ENCODE measurements around the gene TAS2R5.
A peak's percentile ranks its signal among the peaks of the same experiment; 100 is the strongest.
"Not testable (repeated sequence)": the region's sequence is repeated elsewhere in the genome, so short reads cannot be mapped to it uniquely, and the experiment has no call there.

The TAS2R5 gene

DNA sequence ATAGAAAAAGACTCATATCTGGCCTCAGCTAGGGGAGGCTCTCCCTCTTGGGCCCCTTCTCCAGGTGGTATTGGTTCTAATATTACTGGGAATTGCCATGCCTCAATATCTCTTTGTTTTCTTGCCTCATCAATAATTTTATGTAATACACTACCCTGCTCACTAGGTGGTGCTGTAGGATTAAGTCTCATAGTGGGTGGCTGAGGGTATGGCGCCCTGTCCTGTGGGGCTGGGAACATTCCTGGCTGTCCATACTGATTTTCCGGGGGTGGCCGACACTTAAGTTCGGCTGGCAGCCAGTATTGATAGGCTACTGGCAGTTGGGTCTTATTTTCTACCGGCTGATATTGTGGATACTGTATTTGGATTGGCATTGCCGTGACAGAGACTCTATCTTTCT is 35.1 kb upstream of the TAS2R5 start:
- Mint-ChIP-seq H3K27ac (no peak overlapping the region), H3K36me3 (ENCODE audit: low read depth) (peaks cover 100% of the 10 kb centered on the region), H3K9me3 (peaks cover 46% of the 10 kb centered on the region), H3K4me1 (no peaks in the 10 kb centered on the region), H3K4me3 (no peak overlapping the region), H3K27me3 (ENCODE audit: low read depth) (no peaks in the 10 kb centered on the region)
- TF ChIP-seq, protein P1, sequence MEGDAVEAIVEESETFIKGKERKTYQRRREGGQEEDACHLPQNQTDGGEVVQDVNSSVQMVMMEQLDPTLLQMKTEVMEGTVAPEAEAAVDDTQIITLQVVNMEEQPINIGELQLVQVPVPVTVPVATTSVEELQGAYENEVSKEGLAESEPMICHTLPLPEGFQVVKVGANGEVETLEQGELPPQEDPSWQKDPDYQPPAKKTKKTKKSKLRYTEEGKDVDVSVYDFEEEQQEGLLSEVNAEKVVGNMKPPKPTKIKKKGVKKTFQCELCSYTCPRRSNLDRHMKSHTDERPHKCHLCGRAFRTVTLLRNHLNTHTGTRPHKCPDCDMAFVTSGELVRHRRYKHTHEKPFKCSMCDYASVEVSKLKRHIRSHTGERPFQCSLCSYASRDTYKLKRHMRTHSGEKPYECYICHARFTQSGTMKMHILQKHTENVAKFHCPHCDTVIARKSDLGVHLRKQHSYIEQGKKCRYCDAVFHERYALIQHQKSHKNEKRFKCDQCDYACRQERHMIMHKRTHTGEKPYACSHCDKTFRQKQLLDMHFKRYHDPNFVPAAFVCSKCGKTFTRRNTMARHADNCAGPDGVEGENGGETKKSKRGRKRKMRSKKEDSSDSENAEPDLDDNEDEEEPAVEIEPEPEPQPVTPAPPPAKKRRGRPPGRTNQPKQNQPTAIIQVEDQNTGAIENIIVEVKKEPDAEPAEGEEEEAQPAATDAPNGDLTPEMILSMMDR (IDR thresholded peaks at IDR 0.05; ENCODE audit: unreplicated experiment in 3 of 3), result no peak

DNA sequence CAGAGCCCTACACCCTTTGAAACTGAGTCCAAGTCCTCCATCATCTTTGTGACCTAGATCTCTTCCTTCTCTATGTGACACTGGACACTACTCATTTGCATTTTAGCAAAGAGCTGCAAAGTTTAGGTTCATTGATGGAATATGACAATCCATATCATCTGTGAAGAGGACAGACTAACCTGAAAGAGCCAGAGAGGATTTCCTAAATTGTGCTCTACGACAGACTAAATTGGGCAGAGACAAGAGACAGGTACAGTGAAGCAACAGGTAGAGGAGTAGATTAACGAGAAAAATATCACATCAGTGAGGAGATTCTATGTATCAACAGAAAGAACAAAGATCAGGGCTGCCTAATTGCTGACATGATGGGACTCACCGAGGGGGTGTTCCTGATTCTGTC is 26.2 kb upstream of the TAS2R5 start, which contains the start of gene TAS2R3:
TAS2R3 (plus strand) TSS at position 301 of the 400 bp plus-strand sequence; CDS start at position 363, 62 bp downstream.
- H3K36me3 Mint-ChIP-seq (ENCODE audit: low read depth), result peaks cover 65% of the 10 kb centered on the region
- no peaks in the 10 kb centered on the region for H3K27me3 Mint-ChIP-seq (ENCODE audit: low read depth)
- no peaks in the 10 kb centered on the region for H3K4me1 Mint-ChIP-seq
- TF ChIP-seq, protein P1 (IDR thresholded peaks at IDR 0.05; ENCODE audit: unreplicated experiment in 3 of 3), result no peak
- peaks cover under 1% of the 10 kb centered on the region for H3K9me3 Mint-ChIP-seq
- no peak within 1 kb of the TSS for H3K27ac Mint-ChIP-seq
- no peak within 1 kb of the TSS for H3K4me3 Mint-ChIP-seq

DNA sequence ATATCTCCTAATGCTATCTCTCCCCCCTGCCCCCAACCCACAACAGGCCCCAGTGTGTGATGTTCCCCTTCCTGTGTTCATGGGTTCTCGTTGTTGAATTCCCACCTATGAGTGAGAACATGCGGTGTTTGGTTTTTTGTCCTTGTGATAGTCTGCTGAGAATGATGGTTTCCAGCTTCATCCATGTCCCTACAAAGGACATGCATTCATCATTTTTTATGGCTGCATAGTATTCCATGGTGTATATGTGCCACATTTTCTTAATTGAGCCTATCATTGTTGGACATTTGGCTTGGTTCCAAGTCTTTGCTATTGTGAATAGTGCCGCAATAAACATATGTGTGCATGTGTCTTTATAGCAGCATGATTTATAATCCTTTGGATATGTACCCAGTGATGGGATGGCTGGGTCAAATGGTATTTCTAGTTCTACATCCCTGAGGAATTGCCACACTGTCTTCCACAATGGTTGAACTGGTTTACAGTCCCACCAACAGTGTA is 19.9 kb upstream of the TAS2R5 start:
- Mint-ChIP-seq H3K9me3 (peaks cover 16% of the 10 kb centered on the region), H3K36me3 (ENCODE audit: low read depth) (peaks cover 63% of the 10 kb centered on the region)
- H3K27ac Mint-ChIP-seq; H3K4me1 Mint-ChIP-seq; H3K27me3 Mint-ChIP-seq (ENCODE audit: low read depth); H3K4me3 Mint-ChIP-seq: not testable (repeated sequence)

DNA sequence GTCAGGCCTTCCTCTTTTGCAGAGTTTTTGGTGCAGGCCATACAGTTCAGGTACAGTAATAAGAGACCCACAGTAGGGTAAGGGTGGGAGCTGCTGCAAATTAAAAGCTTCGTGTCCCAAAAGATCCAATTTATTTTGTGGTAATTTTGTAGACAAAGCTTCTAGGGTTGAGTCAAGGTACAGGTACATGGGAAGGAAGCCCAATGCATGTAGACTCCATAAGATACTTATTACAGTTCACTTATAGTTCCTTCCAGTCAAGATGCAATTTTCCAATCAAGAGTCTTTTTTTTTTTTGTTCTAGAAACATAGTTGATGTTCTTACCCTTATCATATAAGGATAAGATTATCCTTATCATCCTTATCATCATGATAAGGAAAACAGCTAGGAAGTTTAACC is 13.6 kb upstream of the TAS2R5 start, which contains the start of gene TAS2R4:
TAS2R4 (plus strand) TSS at position 301 of the 400 bp plus-strand sequence. CDS start 1,815 bp downstream, outside the sequence.
- TF ChIP-seq, protein P1 (IDR thresholded peaks at IDR 0.05; ENCODE audit: unreplicated experiment in 3 of 3), result no peak
- no peak within 1 kb of the TSS for H3K27ac Mint-ChIP-seq
- no peak within 1 kb of the TSS for H3K4me3 Mint-ChIP-seq
- H3K27me3 Mint-ChIP-seq (ENCODE audit: low read depth), result no peaks in the 10 kb centered on the region
- H3K4me1 Mint-ChIP-seq, result no peaks in the 10 kb centered on the region
- peaks cover 22% of the 10 kb centered on the region for H3K9me3 Mint-ChIP-seq
- peaks cover 75% of the 10 kb centered on the region for H3K36me3 Mint-ChIP-seq (ENCODE audit: low read depth)

DNA sequence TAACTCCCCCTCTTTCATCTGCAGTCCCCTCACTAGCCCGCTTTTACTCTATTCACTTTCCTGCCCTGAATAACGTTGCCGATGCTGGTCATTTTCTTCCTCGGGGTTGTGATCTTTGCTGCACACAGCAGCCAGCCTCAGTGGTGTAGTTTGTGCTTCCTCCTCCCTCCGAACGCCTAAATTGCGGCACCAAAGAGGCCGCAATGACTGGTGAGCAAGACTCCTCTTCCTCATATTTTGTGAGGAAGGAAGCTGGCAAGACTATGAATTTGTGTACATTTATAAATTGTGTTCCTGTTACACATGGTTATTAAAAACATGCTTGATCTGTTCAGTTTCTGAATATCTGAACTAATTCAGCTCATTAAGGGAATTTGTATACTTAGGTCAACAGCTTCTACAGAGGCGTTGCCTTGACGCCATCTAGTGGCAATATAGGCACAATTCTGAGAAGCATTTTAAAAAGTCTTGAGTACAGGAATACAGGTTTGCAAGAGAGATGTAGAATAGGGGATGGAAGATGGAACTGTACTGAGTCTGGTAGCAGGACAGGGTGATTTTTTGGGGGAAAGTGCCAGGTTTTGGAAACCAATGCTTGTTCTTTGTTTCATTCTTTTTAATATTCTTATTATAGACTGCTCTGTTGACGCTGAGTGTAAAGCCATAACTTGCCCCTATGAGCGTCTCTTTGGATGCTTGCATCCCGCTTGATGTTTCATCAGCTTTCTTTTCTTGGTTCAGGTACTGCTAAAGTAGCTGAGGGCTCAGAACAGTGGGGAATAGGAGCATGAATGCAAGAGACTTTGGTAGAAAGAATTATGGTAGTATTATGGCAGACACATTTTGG is 4.1 kb upstream of the TAS2R5 start:
- TF ChIP-seq, protein P1 (IDR thresholded peaks at IDR 0.05; ENCODE audit: unreplicated experiment in 3 of 3), result peak; percentile 63 to 78 (median 63)
- Mint-ChIP-seq H3K4me1 (no peaks in the 10 kb centered on the region), H3K36me3 (ENCODE audit: low read depth) (peaks cover 31% of the 10 kb centered on the region), H3K4me3 (no peak overlapping the region), H3K27me3 (ENCODE audit: low read depth) (no peaks in the 10 kb centered on the region), H3K27ac (no peak overlapping the region), H3K9me3 (no peaks in the 10 kb centered on the region)

DNA sequence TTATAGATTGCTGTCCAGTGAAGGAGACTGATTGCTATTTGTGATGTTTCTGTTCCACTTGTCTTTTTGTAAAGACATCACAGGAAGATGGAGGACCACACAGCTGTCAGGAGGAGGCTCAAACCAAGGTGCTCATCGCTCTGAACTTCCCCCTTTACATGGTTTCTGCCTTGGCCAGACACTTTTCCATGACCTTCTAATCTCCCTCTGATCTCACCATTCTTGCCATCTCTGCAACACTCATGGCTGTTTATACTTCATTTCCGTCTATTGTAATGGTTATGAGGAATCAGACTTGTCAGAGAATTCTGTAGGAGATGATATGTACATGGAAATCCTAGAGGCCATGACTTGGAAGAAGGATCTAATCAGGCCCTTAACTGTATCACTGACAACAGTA is 1.7 kb upstream of the TAS2R5 start:
- H3K9me3 Mint-ChIP-seq, result no peaks in the 10 kb centered on the region
- H3K4me1 Mint-ChIP-seq, result no peaks in the 10 kb centered on the region
- no peaks in the 10 kb centered on the region for H3K27me3 Mint-ChIP-seq (ENCODE audit: low read depth)
- H3K36me3 Mint-ChIP-seq (ENCODE audit: low read depth), result peaks cover 42% of the 10 kb centered on the region
- no peak overlapping the region for H3K4me3 Mint-ChIP-seq
- H3K27ac Mint-ChIP-seq, result no peak overlapping the region
- TF ChIP-seq, protein P1 (IDR thresholded peaks at IDR 0.05; ENCODE audit: unreplicated experiment in 3 of 3), result no peak
